H1 (cell line): ENCODE data around the gene CLP1. TPM values are rescaled to one million over a fixed set of nuclear protein-coding genes. Genes with fewer than 3 reads are reported as not detected.

Experiments used
- MAX ChIP-seq: IDR thresholded peaks from 2 replicates; pipeline ENCODE4 v1.6.1; 2012; ENCODE audit warnings: inconsistent platforms
- SP1 ChIP-seq: IDR thresholded peaks from 2 replicates; pipeline ENCODE4 v1.6.1; 2011; ENCODE audit warnings: low read depth, low read length
- USF2 ChIP-seq: IDR thresholded peaks from 2 replicates; pipeline ENCODE4 v1.6.1; 2011; ENCODE audit warnings: low read length, improper control_type of control experiment
- polyA plus RNA-seq, 7 experiments: library from polyadenylated mRNA; depleted of rRNA in 3 of 7; stranded (reverse) in 5 of 7; unstranded in 2 of 7; fragments of >200 nt in 5 of 7; fragments of 200-250 nt in 2 of 7; gene quantifications; 1 replicate in 5 of 7; 2 replicates in 1 of 7; 4 replicates in 1 of 7; pipeline versions ENCODE4 v1.2.1 to v1.2.3, GENCODE V29; 2011 to 2013; ENCODE audit warnings: missing spikeins in 2 of 7, mixed read lengths in 2 of 7
- total RNA-seq: library from RNA; stranded (reverse); fragmentation: NEBNext Ultra II Directional; extraction: Animal tissue kit (Norgen Biotek cat#: 25700); gene quantifications from 2 replicates; pipeline ENCODE4 v1.2.1, GENCODE V29; 2021

CLP1 gene
- total and polyA plus RNA-seq, 2 of the 8 experiments (the other 6 are each of a cell fraction or from before 2014, with no cell fraction given) = 29.4 to 29.9 TPM

GRCh38 chr11:57679396-57679795 is 21.8 kb downstream of the CLP1 start (continued):
- TF ChIP-seq MAX (no peak), USF2 (no peak), SP1 (no peak)
